Measurements from ENCODE around the gene MT1E. TPM values are rescaled to one million over a fixed set of nuclear protein-coding genes. Genes with fewer than 3 reads are reported as not detected.

MT1E gene
- total and polyA plus RNA-seq, 9 donors: 16.1 to 867 (median 65.3) TPM

- Histone ChIP-seq H3K36me3 (no peaks in the 10 kb centered on the region), H3K27ac (no peak overlapping the region), H3K27me3 (no peaks in the 10 kb centered on the region), H3K4me1 (ENCODE audit: insufficient read depth) (peaks cover 9% of the 10 kb centered on the region), H3K9me3 (no peaks in the 10 kb centered on the region), H3K4me3 (no peak overlapping the region)
- intact Hi-C loops (cut with DNase I): no loop called here
- TF ChIP-seq EP300 (IDR thresholded peaks at IDR 0.05) (no peak), CTCF (IDR thresholded peaks at IDR 0.05) (no peak), POLR2A (IDR thresholded peaks at IDR 0.05) (no peak)
- 94 to 100% (median 98%) methylated on average over 2 of the region's 2 CpGs for WGBS, 3 donors
- DNase-seq: no peak
Measured at GRCh38 chr16:56641166-56641565, 15.6 kb downstream of the MT1E start.

GRCh38 chr16:56643080-56643778 lies 17.6 kb downstream of the MT1E start:
- DNase-seq: peak in 3 of 5 donors; percentile 51 to 73 (median 57)
- Histone ChIP-seq H3K4me1 (ENCODE audit: insufficient read depth) (peaks cover 6% of the 10 kb centered on the region), H3K4me3 (peak overlapping the region; percentile 2), H3K27me3 (no peaks in the 10 kb centered on the region), H3K36me3 (no peaks in the 10 kb centered on the region), H3K9me3 (no peaks in the 10 kb centered on the region), H3K27ac (no peak overlapping the region)
- intact Hi-C loops (cut with DNase I): no loop called here
- WGBS, 3 donors: 2 to 5% (median 4%) methylated on average over 29 to 42 of the region's 42 CpGs
- TF ChIP-seq CTCF (IDR thresholded peaks at IDR 0.05) (peak in 2 of 3 donors; percentile 23 to 26), EP300 (IDR thresholded peaks at IDR 0.05) (peak; percentile 82), POLR2A (IDR thresholded peaks at IDR 0.05) (no peak)

GRCh38 chr16:56643833-56644232 lies 18.3 kb downstream of the MT1E start:
- Histone ChIP-seq H3K9me3 (no peaks in the 10 kb centered on the region), H3K27me3 (no peaks in the 10 kb centered on the region), H3K36me3 (no peaks in the 10 kb centered on the region), H3K4me1 (ENCODE audit: insufficient read depth) (peaks cover 3% of the 10 kb centered on the region), H3K4me3 (no peak overlapping the region), H3K27ac (no peak overlapping the region)
- intact Hi-C loops (cut with DNase I): loop anchor here in 1 of 4 donors (1.0 kb wide), 1 partner anchor 34 kb away; no protein-coding TSS in a partner anchor
- WGBS, 3 donors: 25 to 41% (median 37%) methylated on average over 5 of the region's 5 CpGs
- DNase-seq: no peak
- TF ChIP-seq CTCF (IDR thresholded peaks at IDR 0.05) (no peak), EP300 (IDR thresholded peaks at IDR 0.05) (no peak), POLR2A (IDR thresholded peaks at IDR 0.05) (no peak)

DNA sequence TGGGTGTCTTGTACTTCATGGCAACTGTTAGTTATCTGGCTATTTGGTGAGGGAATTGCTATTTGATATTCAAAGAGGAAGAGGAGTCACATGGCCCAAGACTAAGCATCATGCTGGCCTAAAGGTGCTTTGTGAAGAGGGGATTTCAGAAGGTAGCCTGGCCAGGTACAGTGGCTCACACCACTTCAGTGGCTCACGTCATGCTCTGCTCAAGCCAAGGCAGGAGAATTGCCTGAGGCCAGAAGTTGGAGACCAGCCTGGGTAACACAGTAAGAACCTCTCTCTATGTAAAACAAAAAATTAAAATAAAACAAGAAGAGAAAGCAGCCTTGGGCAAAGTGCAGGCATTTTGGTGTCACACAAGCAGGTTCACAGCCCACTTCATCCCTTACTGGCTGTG lies 19.7 kb downstream of the MT1E start:
- no peaks in the 10 kb centered on the region for H3K36me3 ChIP-seq
- H3K4me1 ChIP-seq (ENCODE audit: insufficient read depth): peaks cover 3% of the 10 kb centered on the region
- 85 to 95% (median 86%) methylated on average over 1 of the region's 1 CpG for WGBS, 3 donors
- no peak for TF ChIP-seq EP300 (IDR thresholded peaks at IDR 0.05)
- no peak for TF ChIP-seq CTCF (IDR thresholded peaks at IDR 0.05)
- TF ChIP-seq POLR2A (IDR thresholded peaks at IDR 0.05): no peak
- no peak overlapping the region for H3K27ac ChIP-seq
- no peak for DNase-seq
- no peak overlapping the region for H3K4me3 ChIP-seq
- intact Hi-C loops (cut with DNase I): no loop called here
- no peaks in the 10 kb centered on the region for H3K27me3 ChIP-seq
- no peaks in the 10 kb centered on the region for H3K9me3 ChIP-seq
